Esophagus squamous epithelium (tissue), 5 donors: ENCODE results near the gene OR2M7. TPM values are rescaled to one million over a fixed set of nuclear protein-coding genes. Genes with fewer than 3 reads are reported as not detected.

Experiments used
- DNase-seq: peaks from one replicate; lab custom pipeline; 2025; lab: John Stamatoyannopoulos, UW
- H3K27ac ChIP-seq, 4 donors: fragments of 200-600 bp; sonication (generic); one replicate each; pipeline ENCODE4 v1.5.1; 2016 to 2019; ENCODE audit warnings: mild to moderate bottlenecking in 1 of 4
- H3K27me3 ChIP-seq, 4 donors: fragments of 200-600 bp; sonication (generic); 1 replicate in 3 of 4; 2 replicates in 1 of 4; pipeline versions ENCODE4 v1.5.1 to v1.6.0; 2017 to 2021; ENCODE audit warnings: antibody characterized with exemption in 1 of 4
- H3K36me3 ChIP-seq, 3 donors: fragments of 200-600 bp; sonication (generic); one replicate each; pipeline ENCODE4 v1.5.1; 2016 to 2019
- H3K4me1 ChIP-seq, 3 donors: fragments of 200-600 bp; sonication (generic); one replicate each; pipeline ENCODE4 v1.5.1; 2017 to 2019
- H3K4me3 ChIP-seq, 4 donors: fragments of 200-600 bp; sonication (generic); 1 replicate in 3 of 4; 2 replicates in 1 of 4; pipeline ENCODE4 v1.5.1; 2016 to 2019; ENCODE audit warnings: mild to moderate bottlenecking in 2 of 4, moderate library complexity in 1 of 4
- H3K9me3 ChIP-seq, 3 donors: fragments of 200-600 bp; sonication (generic); one replicate each; pipeline ENCODE4 v1.5.1; 2016 to 2019
- POLR2A ChIP-seq, 4 donors: fragments of 450-650 bp; IDR thresholded peaks; one replicate each; pipeline ENCODE4 v1.6.1; 2017; ENCODE audit warnings: antibody characterized with exemption in 4 of 4, mild to moderate bottlenecking in 4 of 4, moderate library complexity in 3 of 4
- WGBS, 2 donors: methylation state at CpG; one replicate each; pipeline ENCODE4 v1.1.5; 2018; 5-methylcytosine and 5-hydroxymethylcytosine counted together
- intact Hi-C: fragments of 100-400 bp; cut with DNase I; formaldehyde crosslinking; loops from one replicate; pipeline ENCODE4 v1.15.0; 2022
- total RNA-seq, 4 donors: library from RNA; depleted of rRNA; stranded (reverse); fragments of >200 nt; gene quantifications; one replicate each; pipeline ENCODE4 v1.1.0, GENCODE V29; 2016
- TF ChIP-seq, protein P1 (sequence below), 6 experiments: fragments of 450-650 bp in 4 of 6; fragments of 200-600 bp in 2 of 6; sonication (generic) in 2 of 6; IDR thresholded peaks; one replicate each; pipeline ENCODE4 v1.5.1; 2016 to 2019; ENCODE audit warnings: antibody characterized with exemption in 6 of 6, mild to moderate bottlenecking in 4 of 6, moderate library complexity in 4 of 6
- donor health status: DM: yes; HTN: yes; CAD: no.

OR2M7 gene
- total RNA-seq, 4 donors from 2014 or later: not detected

DNA sequence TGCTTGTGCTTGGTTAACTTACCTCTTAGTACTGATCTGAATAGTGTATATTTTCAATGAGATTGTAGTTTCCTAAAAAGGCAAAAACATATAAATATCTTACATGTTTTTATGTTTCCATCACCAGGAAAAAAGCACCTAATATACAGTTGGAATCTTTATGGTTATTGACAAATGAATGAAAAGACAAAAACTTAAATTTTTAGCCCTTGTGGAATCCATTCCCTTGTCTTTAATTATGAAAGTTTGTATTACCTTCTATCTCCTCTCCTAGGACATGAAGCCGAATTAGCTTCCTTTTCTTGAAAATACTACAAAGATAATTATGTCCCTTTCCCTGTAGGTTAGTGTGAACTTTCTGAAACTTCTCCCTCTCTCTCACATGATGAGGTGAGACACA, 21.0 kb downstream of the OR2M7 start, which contains the start of gene OR2T12:
TSS of gene OR2T12 (minus strand) at position 101 of the 400 bp plus-strand sequence. CDS start 7,846 bp downstream, outside the sequence.
- Histone ChIP-seq H3K4me3 (no peak within 1 kb of the TSS), H3K36me3 (no peaks in the 10 kb centered on the region), H3K4me1 (no peaks in the 10 kb centered on the region), H3K27me3 (no peaks in the 10 kb centered on the region), H3K27ac (no peak within 1 kb of the TSS), H3K9me3 (no peaks in the 10 kb centered on the region)
- 79 to 80% methylated on average over 1 of the region's 1 CpG for WGBS, 2 donors
- DNase-seq: no peak
- TF ChIP-seq POLR2A (IDR thresholded peaks at IDR 0.05): no peak
- TF ChIP-seq, protein P1, sequence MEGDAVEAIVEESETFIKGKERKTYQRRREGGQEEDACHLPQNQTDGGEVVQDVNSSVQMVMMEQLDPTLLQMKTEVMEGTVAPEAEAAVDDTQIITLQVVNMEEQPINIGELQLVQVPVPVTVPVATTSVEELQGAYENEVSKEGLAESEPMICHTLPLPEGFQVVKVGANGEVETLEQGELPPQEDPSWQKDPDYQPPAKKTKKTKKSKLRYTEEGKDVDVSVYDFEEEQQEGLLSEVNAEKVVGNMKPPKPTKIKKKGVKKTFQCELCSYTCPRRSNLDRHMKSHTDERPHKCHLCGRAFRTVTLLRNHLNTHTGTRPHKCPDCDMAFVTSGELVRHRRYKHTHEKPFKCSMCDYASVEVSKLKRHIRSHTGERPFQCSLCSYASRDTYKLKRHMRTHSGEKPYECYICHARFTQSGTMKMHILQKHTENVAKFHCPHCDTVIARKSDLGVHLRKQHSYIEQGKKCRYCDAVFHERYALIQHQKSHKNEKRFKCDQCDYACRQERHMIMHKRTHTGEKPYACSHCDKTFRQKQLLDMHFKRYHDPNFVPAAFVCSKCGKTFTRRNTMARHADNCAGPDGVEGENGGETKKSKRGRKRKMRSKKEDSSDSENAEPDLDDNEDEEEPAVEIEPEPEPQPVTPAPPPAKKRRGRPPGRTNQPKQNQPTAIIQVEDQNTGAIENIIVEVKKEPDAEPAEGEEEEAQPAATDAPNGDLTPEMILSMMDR (IDR thresholded peaks at IDR 0.05): no peak
- intact Hi-C loops: no loop called here

- WGBS, 2 donors: 36 to 44% methylated on average over 6 of the region's 6 CpGs
- TF ChIP-seq POLR2A (IDR thresholded peaks at IDR 0.05): no peak
- TF ChIP-seq, protein P1 (IDR thresholded peaks at IDR 0.05): no peak
- Histone ChIP-seq H3K36me3 (no peaks in the 10 kb centered on the region), H3K9me3 (no peaks in the 10 kb centered on the region), H3K4me3 (no peak overlapping the region), H3K27me3 (no peaks in the 10 kb centered on the region), H3K4me1 (no peaks in the 10 kb centered on the region), H3K27ac (no peak overlapping the region)
- DNase-seq: no peak
- intact Hi-C loops: no loop called here
Measured at GRCh38 chr1:248288391-248288790, 36.0 kb downstream of the OR2M7 start.

- Histone ChIP-seq H3K36me3 (no peaks in the 10 kb centered on the region), H3K27me3 (no peaks in the 10 kb centered on the region), H3K9me3 (no peaks in the 10 kb centered on the region)
Measured at GRCh38 chr1:248277876-248278275, 46.5 kb downstream of the OR2M7 start, which contains the start of gene OR2T33. Gene OR2T33, minus strand, starts transcription at chr1:248277976. Its CDS starts 4,162 bp downstream, at chr1:248273814.

More at GRCh38 chr1:248277876-248278275, 46.5 kb downstream of the OR2M7 start, which contains the start of gene OR2T33:
- WGBS, 2 donors: 29 to 42% methylated on average over 1 of the region's 1 CpG
- Histone ChIP-seq H3K27ac (no peak within 1 kb of the TSS), H3K4me1 (no peaks in the 10 kb centered on the region), H3K4me3 (no peak within 1 kb of the TSS)
- intact Hi-C loops: no loop called here
- no peak for DNase-seq
- TF ChIP-seq POLR2A (IDR thresholded peaks at IDR 0.05): no peak
- TF ChIP-seq, protein P1 (IDR thresholded peaks at IDR 0.05): no peak

Other genes starting within 250 kb of the OR2M7 start
- gene OR2L13, start 229.4 kb downstream of the OR2M7 start, total RNA-seq: not detected
- not detected for gene OR2M5, start 179.4 kb downstream of the OR2M7 start, total RNA-seq
- gene OR2M2, start 149.7 kb downstream of the OR2M7 start, total RNA-seq: not detected
- gene OR2M3, start 127.3 kb downstream of the OR2M7 start, total RNA-seq: not detected
- not detected for gene OR2M4, start 93.2 kb downstream of the OR2M7 start, total RNA-seq
- gene OR2T33, start 46.6 kb downstream of the OR2M7 start, total RNA-seq: not detected
- gene OR2T12, start 21.1 kb downstream of the OR2M7 start, total RNA-seq: not detected
- not detected for gene OR14C36, start 24.2 kb upstream of the OR2M7 start, total RNA-seq
- gene OR2T4, start 37.1 kb upstream of the OR2M7 start, total RNA-seq: not detected
- not detected for gene OR2T6, start 51.2 kb upstream of the OR2M7 start, total RNA-seq
- gene OR2T1, start 78.5 kb upstream of the OR2M7 start, total RNA-seq: not detected
- not detected for gene OR2T2, start 121.1 kb upstream of the OR2M7 start, total RNA-seq
- gene OR2T3, start 148.8 kb upstream of the OR2M7 start, total RNA-seq: not detected
- not detected for gene OR2T5, start 164.0 kb upstream of the OR2M7 start, total RNA-seq
- not detected for gene OR2G6, start 183.5 kb upstream of the OR2M7 start, total RNA-seq
- not detected for gene OR2T29, start 238.2 kb upstream of the OR2M7 start, total RNA-seq